Fibroblast of lung (primary cell): ENCODE data around the gene FAM53C. TPM values are rescaled to one million over a fixed set of nuclear protein-coding genes. Genes with fewer than 3 reads are reported as not detected.

Experiments used
- DNase-seq, 2 donors: peaks; one replicate each; pipeline versions ENCODE4 v3.0.0 to v3.0.0-alpha.2; 2010; ENCODE audit warnings: low read depth in 2 of 2
- H2AFZ ChIP-seq: 2 replicates; pipeline ENCODE4 v1.5.1; 2012; ENCODE audit warnings: low read length, control low read depth, inconsistent platforms
- H3K27ac ChIP-seq: 2 replicates; pipeline ENCODE4 v1.5.1; 2011; ENCODE audit warnings: low read length, control low read depth; ENCODE audit not compliant: insufficient read depth
- H3K27me3 ChIP-seq: 2 replicates; pipeline ENCODE4 v1.5.1; 2011; ENCODE audit warnings: mild to moderate bottlenecking, low read length; ENCODE audit not compliant: control insufficient read depth, insufficient read depth
- H3K36me3 ChIP-seq: 2 replicates; pipeline ENCODE4 v1.5.1; 2011; ENCODE audit warnings: low read length; ENCODE audit not compliant: control insufficient read depth, insufficient read depth
- H3K4me1 ChIP-seq: 2 replicates; pipeline ENCODE4 v1.5.1; 2011; ENCODE audit warnings: low read length; ENCODE audit not compliant: control insufficient read depth, insufficient read depth; ENCODE audit errors: extremely low read depth
- H3K4me2 ChIP-seq: 2 replicates; pipeline ENCODE4 v1.5.1; 2011; ENCODE audit warnings: low read length, control low read depth; ENCODE audit not compliant: insufficient read depth; ENCODE audit errors: extremely low read depth
- H3K4me3 ChIP-seq, 4 experiments: fragments of 200-600 bp in 1 of 4; sonication (generic) in 1 of 4; replicated peaks in 1 of 4; 2 replicates each; pipeline ENCODE4 v1.5.1; 2011 to 2016; ENCODE audit warnings: low read length in 4 of 4, low read depth in 3 of 4, mild to moderate bottlenecking in 3 of 4, control low read depth in 2 of 4, inconsistent platforms in 1 of 4, mixed read lengths in 1 of 4; ENCODE audit not compliant: insufficient read depth in 1 of 4; ENCODE audit errors: control extremely low read depth in 1 of 4
- H3K79me2 ChIP-seq: 2 replicates; pipeline ENCODE4 v1.5.1; 2012; ENCODE audit warnings: mild to moderate bottlenecking, low read length, inconsistent platforms; ENCODE audit not compliant: control insufficient read depth, insufficient read depth
- H3K9ac ChIP-seq: 2 replicates; pipeline ENCODE4 v1.5.1; 2011; ENCODE audit warnings: mild to moderate bottlenecking, low read length, control low read depth; ENCODE audit not compliant: insufficient read depth
- H3K9me3 ChIP-seq: 2 replicates; pipeline ENCODE4 v1.5.1; 2012; ENCODE audit warnings: low read depth, low read length; ENCODE audit not compliant: control insufficient read depth, insufficient read depth
- H4K20me1 ChIP-seq: 2 replicates; pipeline ENCODE4 v1.5.1; 2011; ENCODE audit warnings: low read length; ENCODE audit not compliant: control insufficient read depth, insufficient read depth; ENCODE audit errors: extremely low read depth
- EZH2 ChIP-seq: IDR thresholded peaks from 2 replicates; pipeline ENCODE4 v1.5.1; 2012; ENCODE audit warnings: low read length, control low read depth, mild to moderate bottlenecking; ENCODE audit errors: missing control alignments
- polyA plus RNA-seq, 2 donors: library from polyadenylated mRNA; depleted of rRNA in 1 of 2; stranded (reverse) in 1 of 2; unstranded in 1 of 2; fragments of >200 nt; gene quantifications; 2 replicates each; pipeline ENCODE4 v1.2.1, GENCODE V29; 2011 to 2012; ENCODE audit warnings: missing spikeins in 1 of 2
- total RNA-seq: library from RNA; depleted of rRNA; stranded (reverse); fragments of >200 nt; gene quantifications from 2 replicates; pipeline ENCODE4 v1.2.1, GENCODE V29; 2014
- TF ChIP-seq, protein P1 (sequence below), 2 donors: IDR thresholded peaks in 1 of 2; conservative IDR thresholded peaks in 1 of 2; 1 replicate in 1 of 2; 2 replicates in 1 of 2; pipeline ENCODE4 v1.5.1; 2011 to 2012; ENCODE audit warnings: low read length in 2 of 2, control low read depth in 1 of 2, inconsistent platforms in 1 of 2, low read depth in 1 of 2, mild to moderate bottlenecking in 1 of 2

The FAM53C gene
- total and polyA plus RNA-seq, 2 donors (not counting 1 experiment from before 2014, with no cell fraction given): 30.3 to 44.9 TPM

DNA sequence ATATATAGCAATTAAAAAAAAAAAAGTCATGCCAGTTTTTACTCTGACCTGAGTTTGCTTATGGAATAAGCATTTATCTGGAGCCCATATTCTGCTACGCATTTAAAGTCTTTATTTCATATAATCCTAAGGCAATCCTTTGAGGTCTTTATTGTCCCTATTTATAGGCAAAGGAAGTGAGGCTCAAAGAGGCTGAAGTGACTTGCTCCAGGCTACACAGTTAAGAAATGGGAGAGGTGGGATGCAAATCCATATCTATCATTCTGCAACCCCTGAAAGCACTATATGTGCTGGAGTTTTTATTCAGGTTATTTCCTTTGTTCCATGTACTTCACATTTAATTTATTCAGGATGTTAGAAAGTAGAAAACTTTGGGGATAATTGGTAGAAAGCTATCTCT is 26.5 kb downstream of the FAM53C start:
- H3K36me3 ChIP-seq: no peaks in the 10 kb centered on the region

DNA sequence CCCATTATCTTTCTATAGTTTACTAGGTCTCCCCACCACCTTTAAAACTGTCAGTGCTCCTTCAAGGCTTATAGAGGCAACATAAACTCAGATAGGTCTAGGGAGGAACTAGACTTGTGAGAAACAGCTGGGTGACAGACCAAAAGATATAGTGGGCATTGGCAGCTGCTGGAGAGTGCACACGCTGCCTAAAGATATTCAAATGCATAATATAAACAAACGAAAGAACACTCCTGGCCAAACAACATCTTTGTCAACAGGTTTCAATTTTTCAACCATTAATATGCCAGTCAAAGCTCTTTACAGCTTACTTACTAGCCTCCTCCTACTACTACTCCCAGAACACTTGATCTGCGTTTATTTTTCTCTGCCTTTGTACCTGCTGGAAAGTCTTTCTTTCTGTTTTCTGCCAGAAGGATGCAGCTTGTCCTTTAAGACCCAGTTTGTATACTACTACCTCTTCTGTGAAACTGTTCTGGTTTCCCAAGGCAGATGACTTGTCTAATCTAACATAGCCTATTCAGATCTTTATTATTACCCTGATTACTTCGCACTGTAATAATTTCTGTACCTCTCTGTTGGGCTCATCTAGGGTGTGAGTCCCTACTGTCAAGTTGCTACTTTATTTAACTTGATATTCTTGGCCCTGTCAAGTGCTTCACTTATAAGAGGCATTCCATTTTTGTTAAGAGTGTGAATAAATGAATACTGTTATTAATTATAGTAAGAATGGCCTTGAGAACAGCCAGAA is 28.7 kb downstream of the FAM53C start:
- Histone ChIP-seq H3K36me3 (no peaks in the 10 kb centered on the region), H2AFZ (no peak overlapping the region), H3K79me2 (peaks cover 47% of the 10 kb centered on the region), H3K4me1 (no peaks in the 10 kb centered on the region), H3K4me2 (no peak overlapping the region), H3K27ac (no peak overlapping the region), H4K20me1 (no peaks in the 10 kb centered on the region), H3K4me3 (no peak overlapping the region), H3K9me3 (no peaks in the 10 kb centered on the region), H3K27me3 (no peaks in the 10 kb centered on the region), H3K9ac (no peak overlapping the region)
- TF ChIP-seq, protein P1, sequence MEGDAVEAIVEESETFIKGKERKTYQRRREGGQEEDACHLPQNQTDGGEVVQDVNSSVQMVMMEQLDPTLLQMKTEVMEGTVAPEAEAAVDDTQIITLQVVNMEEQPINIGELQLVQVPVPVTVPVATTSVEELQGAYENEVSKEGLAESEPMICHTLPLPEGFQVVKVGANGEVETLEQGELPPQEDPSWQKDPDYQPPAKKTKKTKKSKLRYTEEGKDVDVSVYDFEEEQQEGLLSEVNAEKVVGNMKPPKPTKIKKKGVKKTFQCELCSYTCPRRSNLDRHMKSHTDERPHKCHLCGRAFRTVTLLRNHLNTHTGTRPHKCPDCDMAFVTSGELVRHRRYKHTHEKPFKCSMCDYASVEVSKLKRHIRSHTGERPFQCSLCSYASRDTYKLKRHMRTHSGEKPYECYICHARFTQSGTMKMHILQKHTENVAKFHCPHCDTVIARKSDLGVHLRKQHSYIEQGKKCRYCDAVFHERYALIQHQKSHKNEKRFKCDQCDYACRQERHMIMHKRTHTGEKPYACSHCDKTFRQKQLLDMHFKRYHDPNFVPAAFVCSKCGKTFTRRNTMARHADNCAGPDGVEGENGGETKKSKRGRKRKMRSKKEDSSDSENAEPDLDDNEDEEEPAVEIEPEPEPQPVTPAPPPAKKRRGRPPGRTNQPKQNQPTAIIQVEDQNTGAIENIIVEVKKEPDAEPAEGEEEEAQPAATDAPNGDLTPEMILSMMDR (conservative IDR thresholded peaks at IDR 0.05 in 1 of 2, IDR thresholded peaks at IDR 0.05 in 1 of 2; ENCODE audit: low read depth in 1 of 2, low read length in 2 of 2): no peak
- no peak for DNase-seq

More for the DNA sequence above, 26.5 kb downstream of the FAM53C start:
- Histone ChIP-seq H3K4me3 (no peak overlapping the region), H3K4me2 (no peak overlapping the region), H3K27ac (no peak overlapping the region), H3K27me3 (no peaks in the 10 kb centered on the region), H2AFZ (no peak overlapping the region), H3K4me1 (no peaks in the 10 kb centered on the region), H3K79me2 (peaks cover 50% of the 10 kb centered on the region), H3K9me3 (no peaks in the 10 kb centered on the region), H3K9ac (no peak overlapping the region), H4K20me1 (no peaks in the 10 kb centered on the region)
- no peak for DNase-seq
- TF ChIP-seq, protein P1 (conservative IDR thresholded peaks at IDR 0.05 in 1 of 2, IDR thresholded peaks at IDR 0.05 in 1 of 2; ENCODE audit: low read depth in 1 of 2, low read length in 2 of 2): no peak
- TF ChIP-seq EZH2: no peak

DNA sequence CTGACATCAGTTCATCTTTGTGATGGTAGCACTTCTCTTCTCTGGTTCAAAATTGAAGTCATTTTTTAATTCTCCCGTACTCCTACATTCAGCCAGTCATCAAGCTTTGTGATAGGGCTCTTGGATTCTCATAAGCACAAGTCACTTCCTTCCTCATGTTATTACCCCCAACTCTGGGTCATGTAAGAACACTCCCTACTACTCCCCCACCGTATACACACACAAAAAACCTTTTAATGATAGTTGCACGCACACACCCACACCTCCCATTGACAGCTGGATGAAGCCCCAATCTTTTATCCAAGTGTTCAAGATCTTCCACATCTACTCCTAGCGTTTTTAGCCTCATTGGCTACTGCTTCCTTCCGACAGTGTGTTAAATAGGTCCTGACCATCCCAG is 31.2 kb downstream of the FAM53C start:
- Histone ChIP-seq H3K27ac (no peak overlapping the region), H3K4me2 (no peak overlapping the region), H3K79me2 (peaks cover 44% of the 10 kb centered on the region), H3K9me3 (no peaks in the 10 kb centered on the region), H3K27me3 (no peaks in the 10 kb centered on the region), H3K36me3 (no peaks in the 10 kb centered on the region), H3K4me3 (no peak overlapping the region), H3K4me1 (no peaks in the 10 kb centered on the region), H4K20me1 (no peaks in the 10 kb centered on the region), H3K9ac (no peak overlapping the region), H2AFZ (no peak overlapping the region)
- no peak for DNase-seq
- no peak for TF ChIP-seq EZH2
- TF ChIP-seq, protein P1 (conservative IDR thresholded peaks at IDR 0.05 in 1 of 2, IDR thresholded peaks at IDR 0.05 in 1 of 2; ENCODE audit: low read depth in 1 of 2, low read length in 2 of 2): no peak
